WTC11 (cell line): ENCODE results near the gene DNAJC18. TPM values are rescaled to one million over a fixed set of nuclear protein-coding genes. Genes with fewer than 3 reads are reported as not detected.

Experiments
- ATAC-seq: fragments of 200-7000 bp; cut with Tn5 transposase; 2 replicates; pipeline ENCODE4 v1.10.0; 2021; ENCODE audit warnings: mild to moderate bottlenecking, moderate library complexity
- CTCF ChIA-PET: fragments of 300-600 bp; sonication (Branson Sonifier 250); formaldehyde crosslinking; loops from one replicate; lab custom pipeline; 2021; ENCODE audit warnings: antibody characterized with exemption; lab: Charles Lee
- POLR2A ChIA-PET: fragments of 350-600 bp; sonication (Branson Sonifier 250); formaldehyde crosslinking; loops from one replicate; lab custom pipeline; 2021; ENCODE audit warnings: antibody characterized with exemption; lab: Charles Lee
- DNase-seq: peaks from one replicate; pipeline ENCODE4 v3.0.0; 2021; ENCODE audit warnings: low spot score
- H3K27ac Mint-ChIP-seq: 2 replicates; pipeline ENCODE4 v1.8.0; 2021; ENCODE audit warnings: mixed read lengths
- H3K27me3 Mint-ChIP-seq: 2 replicates; pipeline ENCODE4 v1.8.0; 2021; ENCODE audit warnings: low read depth, mild to moderate bottlenecking, moderate library complexity, mixed read lengths
- H3K36me3 Mint-ChIP-seq: 2 replicates; pipeline ENCODE4 v1.8.0; 2021; ENCODE audit warnings: mixed read lengths
- H3K4me1 Mint-ChIP-seq: 2 replicates; pipeline ENCODE4 v1.8.0; 2022; ENCODE audit warnings: mixed read lengths
- H3K4me3 Mint-ChIP-seq: 2 replicates; pipeline ENCODE4 v1.8.0; 2021; ENCODE audit warnings: mild to moderate bottlenecking, moderate library complexity, mixed read lengths
- H3K9me3 Mint-ChIP-seq: 2 replicates; pipeline ENCODE4 v1.8.0; 2021; ENCODE audit warnings: mixed read lengths
- CREM ChIP-seq: sonication (generic); formaldehyde crosslinking; IDR thresholded peaks from 2 replicates; pipeline ENCODE4 v1.8.1; 2022; ENCODE audit warnings: mild to moderate bottlenecking, missing genetic modification reagents, moderate library complexity
- FOXK1 ChIP-seq: sonication (generic); formaldehyde crosslinking; IDR thresholded peaks from 2 replicates; pipeline ENCODE4 v1.8.0; 2022; ENCODE audit warnings: mild to moderate bottlenecking, moderate library complexity, missing genetic modification reagents
- GTF2I ChIP-seq: fragments of 250-450 bp; sonication (Bioruptor Pico); conservative IDR thresholded peaks from 2 replicates; pipeline ENCODE4 v1.4.0; 2021; ENCODE audit warnings: mild to moderate bottlenecking
- KAT7 ChIP-seq: sonication (generic); formaldehyde crosslinking; IDR thresholded peaks from 2 replicates; pipeline ENCODE4 v1.8.1; 2023; ENCODE audit warnings: missing genetic modification reagents, mild to moderate bottlenecking, borderline replicate concordance
- MXD4 ChIP-seq: fragments of 250-450 bp; sonication (Bioruptor Pico); IDR thresholded peaks from 2 replicates; pipeline ENCODE4 v1.8.0; 2021; ENCODE audit warnings: mild to moderate bottlenecking, moderate library complexity, borderline replicate concordance
- NFATC4 ChIP-seq: fragments of 250-450 bp; sonication (Bioruptor Pico); IDR thresholded peaks from 2 replicates; pipeline ENCODE4 v1.9.0; 2021; ENCODE audit warnings: mild to moderate bottlenecking
- NFE2L1 ChIP-seq: sonication (generic); formaldehyde crosslinking; IDR thresholded peaks from 2 replicates; pipeline ENCODE4 v1.8.1; 2023; ENCODE audit warnings: missing genetic modification reagents
- PRRX2 ChIP-seq: fragments of 250-450 bp; sonication (Bioruptor Pico); IDR thresholded peaks from 2 replicates; pipeline ENCODE4 v1.8.0; 2021; ENCODE audit warnings: mild to moderate bottlenecking
- RELA ChIP-seq: sonication (generic); formaldehyde crosslinking; IDR thresholded peaks from 2 replicates; pipeline ENCODE4 v1.8.1; 2022; ENCODE audit warnings: missing genetic modification reagents, mild to moderate bottlenecking, borderline replicate concordance
- RORB ChIP-seq: fragments of 250-450 bp; sonication (Bioruptor Pico); IDR thresholded peaks from 2 replicates; pipeline ENCODE4 v1.9.0; 2021; ENCODE audit warnings: mild to moderate bottlenecking
- STAT6 ChIP-seq: sonication (generic); formaldehyde crosslinking; conservative IDR thresholded peaks from 2 replicates; pipeline ENCODE4 v1.8.1; 2023; ENCODE audit warnings: mild to moderate bottlenecking, low read depth, missing genetic modification reagents, moderate library complexity
- TCF7 ChIP-seq: sonication (generic); formaldehyde crosslinking; IDR thresholded peaks from 2 replicates; pipeline ENCODE4 v1.8.0; 2022; ENCODE audit warnings: mild to moderate bottlenecking, low read depth, missing genetic modification reagents, moderate library complexity
- ZBTB21 ChIP-seq: sonication (generic); formaldehyde crosslinking; IDR thresholded peaks from 2 replicates; pipeline ENCODE4 v1.8.1; 2023; ENCODE audit warnings: mild to moderate bottlenecking, missing genetic modification reagents, borderline replicate concordance
- ZBTB43 ChIP-seq: sonication (generic); formaldehyde crosslinking; IDR thresholded peaks from 2 replicates; pipeline ENCODE4 v1.8.1; 2023; ENCODE audit warnings: mild to moderate bottlenecking, missing genetic modification reagents
- ZNF121 ChIP-seq: sonication (generic); formaldehyde crosslinking; IDR thresholded peaks from 2 replicates; pipeline ENCODE4 v1.8.0; 2023; ENCODE audit warnings: missing genetic modification reagents
- ZNF317 ChIP-seq: sonication (generic); formaldehyde crosslinking; IDR thresholded peaks from 2 replicates; pipeline ENCODE4 v1.8.1; 2023; ENCODE audit warnings: low read depth, mild to moderate bottlenecking, moderate library complexity, missing genetic modification reagents, borderline replicate concordance
- ZNF416 ChIP-seq: fragments of 250-450 bp; sonication (Bioruptor Pico); IDR thresholded peaks from 2 replicates; pipeline ENCODE4 v1.9.0; 2021; ENCODE audit warnings: mild to moderate bottlenecking, inconsistent platforms
- ZNF671 ChIP-seq: fragments of 250-450 bp; sonication (Bioruptor Pico); IDR thresholded peaks from 2 replicates; pipeline ENCODE4 v1.8.0; 2021; ENCODE audit warnings: mild to moderate bottlenecking
- total RNA-seq: library from RNA; stranded (reverse); gene quantifications from 3 replicates; pipeline ENCODE4 v1.2.3, GENCODE V29; 2021
- TF ChIP-seq, protein P1 (sequence below): sonication (generic); formaldehyde crosslinking; IDR thresholded peaks from 2 replicates; pipeline ENCODE4 v1.8.0; 2022; ENCODE audit warnings: mild to moderate bottlenecking, missing genetic modification reagents
- TF ChIP-seq, protein P2 (sequence below): sonication (generic); formaldehyde crosslinking; IDR thresholded peaks from 2 replicates; pipeline ENCODE4 v1.8.1; 2023; ENCODE audit warnings: mild to moderate bottlenecking, missing genetic modification reagents, moderate library complexity

Gene DNAJC18
- total RNA-seq, 1 experiment from 2014 or later, result 23.7 TPM

DNA sequence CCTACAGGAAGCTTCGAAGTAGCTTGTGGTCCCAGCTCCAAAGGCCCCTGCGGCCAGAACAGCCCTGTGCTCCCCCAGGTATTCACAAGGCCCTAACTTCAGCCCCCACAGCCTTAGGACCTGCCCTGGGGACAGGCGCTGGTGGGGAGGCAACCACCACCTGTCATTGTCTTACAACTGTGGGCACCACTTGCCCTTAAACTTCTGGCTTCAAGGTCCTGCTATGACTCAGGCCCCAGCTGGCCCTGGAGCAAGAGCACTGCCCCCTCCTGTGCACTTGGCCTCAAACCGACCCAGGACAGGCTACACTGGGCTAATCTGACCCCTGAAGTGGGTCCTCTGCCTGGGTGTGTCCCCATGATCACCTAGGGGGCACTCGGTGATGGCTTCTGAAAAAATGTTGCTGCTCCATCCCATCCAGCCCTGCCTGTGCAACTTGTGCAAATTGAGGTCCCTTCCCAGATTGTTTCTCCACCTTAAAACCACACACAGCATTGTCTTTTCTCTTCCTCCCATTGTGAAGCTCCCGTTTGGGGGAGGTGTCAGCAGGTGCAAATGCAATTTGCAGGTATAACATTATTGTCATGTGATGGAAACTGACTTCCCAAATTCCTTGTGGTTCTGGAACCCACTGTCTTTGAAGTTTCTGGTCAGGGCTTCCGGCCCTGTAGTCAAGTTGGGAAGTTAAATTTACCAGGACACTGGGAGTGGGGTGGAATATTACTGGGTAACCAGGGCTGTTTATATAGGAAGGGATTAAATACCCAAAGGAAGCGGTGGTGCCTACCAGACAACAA, 43.3 kb downstream of the DNAJC18 start:
- DNase-seq (no peak), ATAC-seq (no peak)
- TF ChIP-seq ZBTB21 (CRISPR knock-in tag), result no peak
- TF ChIP-seq STAT6 (CRISPR knock-in tag), result no peak
- no peak for TF ChIP-seq FOXK1 (CRISPR knock-in tag)
- TF ChIP-seq, protein P1, sequence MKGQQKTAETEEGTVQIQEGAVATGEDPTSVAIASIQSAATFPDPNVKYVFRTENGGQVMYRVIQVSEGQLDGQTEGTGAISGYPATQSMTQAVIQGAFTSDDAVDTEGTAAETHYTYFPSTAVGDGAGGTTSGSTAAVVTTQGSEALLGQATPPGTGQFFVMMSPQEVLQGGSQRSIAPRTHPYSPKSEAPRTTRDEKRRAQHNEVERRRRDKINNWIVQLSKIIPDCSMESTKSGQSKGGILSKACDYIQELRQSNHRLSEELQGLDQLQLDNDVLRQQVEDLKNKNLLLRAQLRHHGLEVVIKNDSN (CRISPR knock-in tag), result no peak
- TF ChIP-seq NFE2L1, result no peak
- no peak for TF ChIP-seq TCF7 (CRISPR knock-in tag)
- no peak for TF ChIP-seq ZNF317 (CRISPR knock-in tag)
- TF ChIP-seq, protein P2, sequence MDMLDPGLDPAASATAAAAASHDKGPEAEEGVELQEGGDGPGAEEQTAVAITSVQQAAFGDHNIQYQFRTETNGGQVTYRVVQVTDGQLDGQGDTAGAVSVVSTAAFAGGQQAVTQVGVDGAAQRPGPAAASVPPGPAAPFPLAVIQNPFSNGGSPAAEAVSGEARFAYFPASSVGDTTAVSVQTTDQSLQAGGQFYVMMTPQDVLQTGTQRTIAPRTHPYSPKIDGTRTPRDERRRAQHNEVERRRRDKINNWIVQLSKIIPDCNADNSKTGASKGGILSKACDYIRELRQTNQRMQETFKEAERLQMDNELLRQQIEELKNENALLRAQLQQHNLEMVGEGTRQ, result no peak
- TF ChIP-seq ZNF121 (CRISPR knock-in tag), result no peak
- TF ChIP-seq RELA (CRISPR knock-in tag), result no peak
- no peak for TF ChIP-seq ZNF671 (CRISPR knock-in tag)
- no peak for TF ChIP-seq PRRX2
- TF ChIP-seq ZBTB43 (CRISPR knock-in tag), result no peak
- no peak for TF ChIP-seq NFATC4 (CRISPR knock-in tag)
- TF ChIP-seq MXD4, result no peak
- no peak for TF ChIP-seq KAT7 (CRISPR knock-in tag)
- TF ChIP-seq GTF2I (CRISPR knock-in tag), result no peak
- TF ChIP-seq CREM (CRISPR knock-in tag), result no peak
- no peak for TF ChIP-seq ZNF416 (CRISPR knock-in tag)
- no peak for TF ChIP-seq RORB (CRISPR knock-in tag)
- no peaks in the 10 kb centered on the region for H3K9me3 Mint-ChIP-seq
- ChIA-PET POLR2A (interaction anchor here (1.8 kb wide), 1 partner anchor 8 kb away, joined by 4 read pairs; the partner anchor contains the start of gene SPATA24), CTCF (interaction anchor here (0.6 to 5.6 kb wide), 6 partner anchors 26 to 848 kb away, joined by 3 to 19 read pairs (median 3); partner anchors contain the start of gene PAIP2)
- H3K4me3 Mint-ChIP-seq, result peak overlapping the region; percentile 66
- H3K4me1 Mint-ChIP-seq, result peaks cover 28% of the 10 kb centered on the region
- no peak overlapping the region for H3K27ac Mint-ChIP-seq
- H3K36me3 Mint-ChIP-seq, result peaks cover 14% of the 10 kb centered on the region
- peaks cover 39% of the 10 kb centered on the region for H3K27me3 Mint-ChIP-seq
